ENCODE results near the gene WDR46. TPM values are rescaled to one million over a fixed set of nuclear protein-coding genes. Genes with fewer than 3 reads are reported as not detected.

Gene WDR46
- total and polyA plus RNA-seq, 2 donors (not counting 3 experiments of a cell fraction or from before 2014, with no cell fraction given): 61.4 to 71.2 TPM

- TF ChIP-seq MAX (IDR thresholded peaks at IDR 0.05; ENCODE audit: insufficient read depth, insufficient read length) (no peak), FOS (IDR thresholded peaks at IDR 0.05; ENCODE audit: borderline replicate concordance, insufficient read depth, low read length) (no peak), CTCF (IDR thresholded peaks at IDR 0.05; ENCODE audit: extremely low read depth in 1 of 2, insufficient read depth in 1 of 2, low read depth in 1 of 2, low read length in 2 of 2) (no peak), JUN (IDR thresholded peaks at IDR 0.05; ENCODE audit: borderline replicate concordance, insufficient read depth, insufficient read length, low read depth) (no peak), EZH2 (IDR thresholded peaks at IDR 0.05; ENCODE audit: borderline replicate concordance, low read depth, low read length, severe bottlenecking) (no peak), POLR2A (IDR thresholded peaks at IDR 0.05; ENCODE audit: low read depth, low read length) (no peak), GATA2 (IDR thresholded peaks at IDR 0.05; ENCODE audit: insufficient read depth, insufficient read length, low read depth, low read length) (no peak), POLR2AphosphoS5 (IDR thresholded peaks at IDR 0.05; ENCODE audit: insufficient read depth, low read depth, low read length) (no peak), MYC (IDR thresholded peaks at IDR 0.05; ENCODE audit: low read depth, low read length) (no peak)
- no peak overlapping the region for H2AFZ ChIP-seq (ENCODE audit: low read depth, low read length)
- DNase-seq (ENCODE audit: low read depth, low spot score): no peak
- H3K4me1 ChIP-seq (ENCODE audit: control insufficient read depth, extremely low read depth, insufficient read depth, low read length): peaks cover 23% of the 10 kb centered on the region
- FAIRE-seq: no peak
- no peaks in the 10 kb centered on the region for H4K20me1 ChIP-seq (replicated peaks; ENCODE audit: control insufficient read depth, extremely low read depth, insufficient read depth, low read length)
- H3K36me3 ChIP-seq (ENCODE audit: control insufficient read depth in 2 of 2, extremely low read depth in 1 of 2, insufficient read depth in 2 of 2, low read length in 2 of 2): peaks cover 0 to 2% of the 10 kb centered on the region in 2 experiments
- intact Hi-C loops (cut with micrococcal nuclease): no loop called here
- no peak overlapping the region for H3K4me3 ChIP-seq (replicated peaks in 1 of 3; ENCODE audit: insufficient read depth in 1 of 3, low read depth in 1 of 3, low read length in 3 of 3)
- ChIA-PET CTCF (no interaction called here), POLR2A (no interaction called here)
- H3K27me3 ChIP-seq (ENCODE audit: control insufficient read depth in 2 of 2, insufficient read depth in 2 of 2, low read length in 2 of 2): no peaks in the 10 kb centered on the region
- no peaks in the 10 kb centered on the region for H3K79me2 ChIP-seq (ENCODE audit: control insufficient read depth, insufficient read depth, low read length)
- BruUV-seq (replicated peaks): no TSS peak
- H3K9me1 ChIP-seq (replicated peaks; ENCODE audit: control insufficient read depth, extremely low read depth, insufficient read depth, low read length): no peaks in the 10 kb centered on the region
- no peak overlapping the region for H3K4me2 ChIP-seq (ENCODE audit: insufficient read depth, low read length)
- H3K9ac ChIP-seq (replicated peaks; ENCODE audit: extremely low read depth, insufficient read depth, low read length): no peak overlapping the region
- H3K9me3 ChIP-seq (replicated peaks; ENCODE audit: control insufficient read depth, insufficient read depth, low read length): no peaks in the 10 kb centered on the region
- H3K27ac ChIP-seq (ENCODE audit: insufficient read depth, low read depth, low read length): no peak overlapping the region
- dilution Hi-C loops (cut with MboI; ENCODE audit: extremely low pct_ligation_motif_present, low sequenced_read_pairs): no loop called here
Measured at GRCh38 chr6:33252759-33253158, 36.3 kb downstream of the WDR46 start.
